GM23338 (cell line): ENCODE data around the gene BID. TPM values are rescaled to one million over a fixed set of nuclear protein-coding genes. Genes with fewer than 3 reads are reported as not detected.

ENCODE experiments used
- ATAC-seq: fragments of 200-7000 bp; cut with Tn5 transposase; 3 replicates; pipeline ENCODE4 v1.9.1; 2020
- DNase-seq: peaks from one replicate; pipeline ENCODE4 v3.0.0-alpha.2; 2015; ENCODE audit warnings: low spot score
- H2AFZ ChIP-seq: fragments of 200-600 bp; sonication (generic); 2 replicates; pipeline ENCODE4 v1.8.0; 2016; ENCODE audit warnings: antibody characterized with exemption, mild to moderate bottlenecking, moderate library complexity
- H3F3A ChIP-seq: fragments of 200-600 bp; sonication (generic); replicated peaks from 2 replicates; pipeline ENCODE4 v1.8.0; 2017; ENCODE audit warnings: antibody characterized with exemption, mixed run types, low read depth
- H3K27ac ChIP-seq: fragments of 200-600 bp; sonication (generic); 2 replicates; pipeline ENCODE4 v1.6.1; 2016; ENCODE audit warnings: low read depth
- H3K27me3 ChIP-seq: fragments of 200-600 bp; sonication (generic); 2 replicates; pipeline ENCODE4 v1.8.0; 2016; ENCODE audit warnings: mild to moderate bottlenecking, mixed run types, moderate library complexity; ENCODE audit not compliant: insufficient read depth
- H3K36me3 ChIP-seq: fragments of 200-600 bp; sonication (generic); 2 replicates; pipeline ENCODE4 v1.8.0; 2016; ENCODE audit warnings: mild to moderate bottlenecking; ENCODE audit not compliant: insufficient read depth
- H3K4me1 ChIP-seq: fragments of 200-600 bp; sonication (generic); 2 replicates; pipeline ENCODE4 v1.8.0; 2016; ENCODE audit warnings: mild to moderate bottlenecking, moderate library complexity; ENCODE audit not compliant: insufficient read depth
- H3K4me2 ChIP-seq: fragments of 200-600 bp; sonication (generic); 2 replicates; pipeline ENCODE4 v1.7.1; 2017; ENCODE audit warnings: mixed run types
- H3K4me3 ChIP-seq: fragments of 200-600 bp; sonication (generic); 2 replicates; pipeline ENCODE4 v1.6.1; 2016; ENCODE audit warnings: mixed run types
- H3K79me2 ChIP-seq: fragments of 200-600 bp; sonication (generic); replicated peaks from 2 replicates; pipeline ENCODE4 v1.8.0; 2017; ENCODE audit warnings: mild to moderate bottlenecking; ENCODE audit not compliant: insufficient read depth
- H3K9me2 ChIP-seq: fragments of 200-600 bp; sonication (generic); 2 replicates; pipeline ENCODE4 v1.8.0; 2017; ENCODE audit not compliant: insufficient read depth
- H4K20me1 ChIP-seq: fragments of 200-600 bp; sonication (generic); replicated peaks from 2 replicates; pipeline ENCODE4 v1.8.0; 2017; ENCODE audit warnings: mild to moderate bottlenecking; ENCODE audit not compliant: insufficient read depth
- H3K27ac Mint-ChIP-seq: 2 replicates; pipeline ENCODE4 v1.8.0; 2020; ENCODE audit warnings: inconsistent platforms, mild to moderate bottlenecking, moderate library complexity, mixed read lengths
- H3K27me3 Mint-ChIP-seq: 3 replicates; pipeline ENCODE4 v1.8.0; 2022; ENCODE audit warnings: low read depth, mild to moderate bottlenecking, moderate library complexity, mixed read lengths, inconsistent platforms; ENCODE audit not compliant: insufficient read depth, poor library complexity
- H3K36me3 Mint-ChIP-seq: 3 replicates; pipeline ENCODE4 v1.8.0; 2021; ENCODE audit warnings: low read depth, mild to moderate bottlenecking, inconsistent platforms, moderate library complexity, mixed read lengths
- H3K4me1 Mint-ChIP-seq: 3 replicates; pipeline ENCODE4 v1.8.0; 2020; ENCODE audit warnings: mild to moderate bottlenecking, inconsistent platforms, mixed read lengths
- H3K4me3 Mint-ChIP-seq: 3 replicates; pipeline ENCODE4 v1.8.0; 2021; ENCODE audit warnings: moderate library complexity, mild to moderate bottlenecking, inconsistent platforms, mixed read lengths
- H3K9me3 Mint-ChIP-seq: 3 replicates; pipeline ENCODE4 v1.8.0; 2020; ENCODE audit warnings: moderate library complexity, mild to moderate bottlenecking, inconsistent platforms, mixed read lengths
- CREB1 ChIP-seq: fragments of 250-450 bp; sonication (Bioruptor Pico); IDR thresholded peaks from 2 replicates; pipeline ENCODE4 v1.5.0; 2020; ENCODE audit warnings: low read depth, mild to moderate bottlenecking, moderate library complexity
- CTCF ChIP-seq, 2 experiments: fragments of 200-600 bp in 1 of 2; sonication (generic) in 1 of 2; conservative IDR thresholded peaks; 2 replicates each; pipeline versions ENCODE4 v1.5.1 to v1.6.1; 2016 to 2017; ENCODE audit warnings: antibody characterized with exemption in 2 of 2, low read depth in 2 of 2, mild to moderate bottlenecking in 2 of 2, moderate library complexity in 1 of 2
- ETS1 ChIP-seq: IDR thresholded peaks from 2 replicates; pipeline ENCODE4 v1.6.1; 2016; ENCODE audit warnings: antibody characterized with exemption
- EZH2 ChIP-seq: fragments of 200-600 bp; sonication (generic); IDR thresholded peaks from one replicate; pipeline ENCODE4 v1.8.0; 2017; ENCODE audit warnings: antibody characterized with exemption, mild to moderate bottlenecking, low read depth; ENCODE audit not compliant: unreplicated experiment
- EZH2phosphoT487 ChIP-seq: fragments of 200-600 bp; sonication (generic); IDR thresholded peaks from one replicate; pipeline ENCODE4 v1.8.1; 2018; ENCODE audit warnings: antibody characterized with exemption; ENCODE audit not compliant: unreplicated experiment
- JUNB ChIP-seq: IDR thresholded peaks from one replicate; pipeline ENCODE4 v1.6.1; 2016; ENCODE audit warnings: antibody characterized with exemption; ENCODE audit not compliant: unreplicated experiment
- NANOG ChIP-seq: IDR thresholded peaks from 2 replicates; pipeline ENCODE4 v1.6.1; 2016; ENCODE audit warnings: antibody characterized with exemption, borderline replicate concordance
- POLR2AphosphoS5 ChIP-seq: IDR thresholded peaks from 2 replicates; pipeline ENCODE4 v1.6.1; 2016; ENCODE audit warnings: antibody characterized with exemption, low read depth
- STAT1 ChIP-seq: IDR thresholded peaks from one replicate; pipeline ENCODE4 v1.6.1; 2016; ENCODE audit warnings: antibody characterized with exemption; ENCODE audit not compliant: unreplicated experiment
- ZNF331 ChIP-seq: fragments of 250-450 bp; sonication (Bioruptor Pico); IDR thresholded peaks from 2 replicates; pipeline ENCODE4 v1.5.0; 2020; ENCODE audit warnings: low read depth, mild to moderate bottlenecking, moderate library complexity
- polyA plus RNA-seq: library from polyadenylated mRNA; unstranded; fragments of >200 nt; fragmentation: Nextera tagmentation; extraction: Ambion mirVana; gene quantifications from 2 replicates; pipeline ENCODE4 v1.2.1, GENCODE V29; 2016
- total RNA-seq: library from RNA; depleted of rRNA; stranded (reverse); fragments of >200 nt; shearing (Covaris generic); gene quantifications from 2 replicates; pipeline ENCODE4 v1.2.3, GENCODE V29; 2014
- TF ChIP-seq, protein P1 (sequence below): fragments of 250-450 bp; sonication (Bioruptor Pico); IDR thresholded peaks from 2 replicates; pipeline ENCODE4 v1.5.0; 2020; ENCODE audit warnings: mild to moderate bottlenecking, moderate library complexity
- TF ChIP-seq, protein P2 (sequence below): IDR thresholded peaks from one replicate; pipeline ENCODE4 v1.6.1; 2018; ENCODE audit warnings: antibody characterized with exemption; ENCODE audit not compliant: unreplicated experiment

Gene BID
- total and polyA plus RNA-seq, 2 experiments from 2014 or later, result 65.1 to 125 TPM

- H3K36me3 ChIP-seq, result 0 out of 2 replicates have a peak, but pooled peaks cover 4% of the 10 kb centered on the region
- ATAC-seq (no peak), DNase-seq (no peak)
- no peaks in the 10 kb centered on the region for H3K27me3 ChIP-seq
- H3F3A ChIP-seq, result no peaks in the 10 kb centered on the region
- no peaks in the 10 kb centered on the region for H3K27me3 Mint-ChIP-seq
- H3K4me3 ChIP-seq, result no peak overlapping the region
- peaks cover 4% of the 10 kb centered on the region; the same call in 2 of the 3 replicates for H3K36me3 Mint-ChIP-seq
- H3K9me3 Mint-ChIP-seq, result no peaks in the 10 kb centered on the region
- no peak overlapping the region for H3K4me3 Mint-ChIP-seq
- no peak overlapping the region for H3K4me2 ChIP-seq
- peaks cover 28% of the 10 kb centered on the region for H3K4me1 Mint-ChIP-seq
- peaks cover 15% of the 10 kb centered on the region for H3K4me1 ChIP-seq
- no peaks in the 10 kb centered on the region for H3K79me2 ChIP-seq
- no peak for TF ChIP-seq POLR2AphosphoS5
- TF ChIP-seq, protein P1, sequence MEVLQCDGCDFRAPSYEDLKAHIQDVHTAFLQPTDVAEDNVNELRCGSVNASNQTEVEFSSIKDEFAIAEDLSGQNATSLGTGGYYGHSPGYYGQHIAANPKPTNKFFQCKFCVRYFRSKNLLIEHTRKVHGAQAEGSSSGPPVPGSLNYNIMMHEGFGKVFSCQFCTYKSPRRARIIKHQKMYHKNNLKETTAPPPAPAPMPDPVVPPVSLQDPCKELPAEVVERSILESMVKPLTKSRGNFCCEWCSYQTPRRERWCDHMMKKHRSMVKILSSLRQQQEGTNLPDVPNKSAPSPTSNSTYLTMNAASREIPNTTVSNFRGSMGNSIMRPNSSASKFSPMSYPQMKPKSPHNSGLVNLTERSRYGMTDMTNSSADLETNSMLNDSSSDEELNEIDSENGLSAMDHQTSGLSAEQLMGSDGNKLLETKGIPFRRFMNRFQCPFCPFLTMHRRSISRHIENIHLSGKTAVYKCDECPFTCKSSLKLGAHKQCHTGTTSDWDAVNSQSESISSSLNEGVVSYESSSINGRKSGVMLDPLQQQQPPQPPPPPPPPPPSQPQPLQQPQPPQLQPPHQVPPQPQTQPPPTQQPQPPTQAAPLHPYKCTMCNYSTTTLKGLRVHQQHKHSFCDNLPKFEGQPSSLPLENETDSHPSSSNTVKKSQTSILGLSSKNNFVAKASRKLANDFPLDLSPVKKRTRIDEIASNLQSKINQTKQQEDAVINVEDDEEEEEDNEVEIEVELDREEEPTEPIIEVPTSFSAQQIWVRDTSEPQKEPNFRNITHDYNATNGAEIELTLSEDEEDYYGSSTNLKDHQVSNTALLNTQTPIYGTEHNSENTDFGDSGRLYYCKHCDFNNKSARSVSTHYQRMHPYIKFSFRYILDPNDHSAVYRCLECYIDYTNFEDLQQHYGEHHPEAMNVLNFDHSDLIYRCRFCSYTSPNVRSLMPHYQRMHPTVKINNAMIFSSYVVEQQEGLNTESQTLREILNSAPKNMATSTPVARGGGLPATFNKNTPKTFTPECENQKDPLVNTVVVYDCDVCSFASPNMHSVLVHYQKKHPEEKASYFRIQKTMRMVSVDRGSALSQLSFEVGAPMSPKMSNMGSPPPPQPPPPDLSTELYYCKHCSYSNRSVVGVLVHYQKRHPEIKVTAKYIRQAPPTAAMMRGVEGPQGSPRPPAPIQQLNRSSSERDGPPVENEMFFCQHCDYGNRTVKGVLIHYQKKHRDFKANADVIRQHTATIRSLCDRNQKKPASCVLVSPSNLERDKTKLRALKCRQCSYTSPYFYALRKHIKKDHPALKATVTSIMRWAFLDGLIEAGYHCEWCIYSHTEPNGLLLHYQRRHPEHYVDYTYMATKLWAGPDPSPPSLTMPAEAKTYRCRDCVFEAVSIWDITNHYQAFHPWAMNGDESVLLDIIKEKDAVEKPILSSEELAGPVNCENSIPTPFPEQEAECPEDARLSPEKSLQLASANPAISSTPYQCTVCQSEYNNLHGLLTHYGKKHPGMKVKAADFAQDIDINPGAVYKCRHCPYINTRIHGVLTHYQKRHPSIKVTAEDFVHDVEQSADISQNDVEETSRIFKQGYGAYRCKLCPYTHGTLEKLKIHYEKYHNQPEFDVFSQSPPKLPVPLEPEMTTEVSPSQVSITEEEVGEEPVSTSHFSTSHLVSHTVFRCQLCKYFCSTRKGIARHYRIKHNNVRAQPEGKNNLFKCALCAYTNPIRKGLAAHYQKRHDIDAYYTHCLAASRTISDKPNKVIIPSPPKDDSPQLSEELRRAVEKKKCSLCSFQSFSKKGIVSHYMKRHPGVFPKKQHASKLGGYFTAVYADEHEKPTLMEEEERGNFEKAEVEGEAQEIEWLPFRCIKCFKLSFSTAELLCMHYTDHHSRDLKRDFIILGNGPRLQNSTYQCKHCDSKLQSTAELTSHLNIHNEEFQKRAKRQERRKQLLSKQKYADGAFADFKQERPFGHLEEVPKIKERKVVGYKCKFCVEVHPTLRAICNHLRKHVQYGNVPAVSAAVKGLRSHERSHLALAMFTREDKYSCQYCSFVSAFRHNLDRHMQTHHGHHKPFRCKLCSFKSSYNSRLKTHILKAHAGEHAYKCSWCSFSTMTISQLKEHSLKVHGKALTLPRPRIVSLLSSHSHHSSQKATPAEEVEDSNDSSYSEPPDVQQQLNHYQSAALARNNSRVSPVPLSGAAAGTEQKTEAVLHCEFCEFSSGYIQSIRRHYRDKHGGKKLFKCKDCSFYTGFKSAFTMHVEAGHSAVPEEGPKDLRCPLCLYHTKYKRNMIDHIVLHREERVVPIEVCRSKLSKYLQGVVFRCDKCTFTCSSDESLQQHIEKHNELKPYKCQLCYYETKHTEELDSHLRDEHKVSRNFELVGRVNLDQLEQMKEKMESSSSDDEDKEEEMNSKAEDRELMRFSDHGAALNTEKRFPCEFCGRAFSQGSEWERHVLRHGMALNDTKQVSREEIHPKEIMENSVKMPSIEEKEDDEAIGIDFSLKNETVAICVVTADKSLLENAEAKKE (CRISPR knock-in tag), result no peak
- TF ChIP-seq ZNF331 (CRISPR knock-in tag), result no peak
- TF ChIP-seq CTCF (conservative IDR thresholded peaks at IDR 0.05; ENCODE audit: low read depth in 2 of 2), result no peak
- TF ChIP-seq JUNB, result no peak
- TF ChIP-seq CREB1 (CRISPR knock-in tag), result no peak
- TF ChIP-seq, protein P2, sequence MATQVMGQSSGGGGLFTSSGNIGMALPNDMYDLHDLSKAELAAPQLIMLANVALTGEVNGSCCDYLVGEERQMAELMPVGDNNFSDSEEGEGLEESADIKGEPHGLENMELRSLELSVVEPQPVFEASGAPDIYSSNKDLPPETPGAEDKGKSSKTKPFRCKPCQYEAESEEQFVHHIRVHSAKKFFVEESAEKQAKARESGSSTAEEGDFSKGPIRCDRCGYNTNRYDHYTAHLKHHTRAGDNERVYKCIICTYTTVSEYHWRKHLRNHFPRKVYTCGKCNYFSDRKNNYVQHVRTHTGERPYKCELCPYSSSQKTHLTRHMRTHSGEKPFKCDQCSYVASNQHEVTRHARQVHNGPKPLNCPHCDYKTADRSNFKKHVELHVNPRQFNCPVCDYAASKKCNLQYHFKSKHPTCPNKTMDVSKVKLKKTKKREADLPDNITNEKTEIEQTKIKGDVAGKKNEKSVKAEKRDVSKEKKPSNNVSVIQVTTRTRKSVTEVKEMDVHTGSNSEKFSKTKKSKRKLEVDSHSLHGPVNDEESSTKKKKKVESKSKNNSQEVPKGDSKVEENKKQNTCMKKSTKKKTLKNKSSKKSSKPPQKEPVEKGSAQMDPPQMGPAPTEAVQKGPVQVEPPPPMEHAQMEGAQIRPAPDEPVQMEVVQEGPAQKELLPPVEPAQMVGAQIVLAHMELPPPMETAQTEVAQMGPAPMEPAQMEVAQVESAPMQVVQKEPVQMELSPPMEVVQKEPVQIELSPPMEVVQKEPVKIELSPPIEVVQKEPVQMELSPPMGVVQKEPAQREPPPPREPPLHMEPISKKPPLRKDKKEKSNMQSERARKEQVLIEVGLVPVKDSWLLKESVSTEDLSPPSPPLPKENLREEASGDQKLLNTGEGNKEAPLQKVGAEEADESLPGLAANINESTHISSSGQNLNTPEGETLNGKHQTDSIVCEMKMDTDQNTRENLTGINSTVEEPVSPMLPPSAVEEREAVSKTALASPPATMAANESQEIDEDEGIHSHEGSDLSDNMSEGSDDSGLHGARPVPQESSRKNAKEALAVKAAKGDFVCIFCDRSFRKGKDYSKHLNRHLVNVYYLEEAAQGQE, result no peak
- TF ChIP-seq EZH2, result no peak
- no peak for TF ChIP-seq ETS1
- TF ChIP-seq STAT1, result no peak
- no peak for TF ChIP-seq NANOG
- TF ChIP-seq EZH2phosphoT487, result no peak
- no peak overlapping the region for H3K27ac ChIP-seq
- no peaks in the 10 kb centered on the region for H4K20me1 ChIP-seq
- no peak overlapping the region for H2AFZ ChIP-seq
- no peak overlapping the region for H3K27ac Mint-ChIP-seq
- H3K9me2 ChIP-seq, result no peaks in the 10 kb centered on the region
Observed at GRCh38 chr22:17698948-17699347, 75.3 kb downstream of the BID start.
